H1 (cell line): ENCODE results near the gene PEX26. TPM values are rescaled to one million over a fixed set of nuclear protein-coding genes. Genes with fewer than 3 reads are reported as not detected.
"Not testable (repeated sequence)": the region's sequence is repeated elsewhere in the genome, so short reads cannot be mapped to it uniquely, and the experiment has no call there.

Experiments used
- CTCF ChIA-PET: fragments of 300-600 bp; sonication (Branson Sonifier 250); formaldehyde crosslinking; loops from one replicate; lab custom pipeline; 2021; ENCODE audit not compliant: partially characterized antibody; lab: Charles Lee
- POLR2A ChIA-PET: fragments of 300-600 bp; sonication (Branson Sonifier 250); formaldehyde crosslinking; loops from one replicate; lab custom pipeline; 2021; ENCODE audit warnings: inconsistent platforms; ENCODE audit not compliant: partially characterized antibody; lab: Charles Lee
- DNase-seq, 2 experiments: peaks; one replicate each; pipeline versions ENCODE4 v3.0.0 to v3.0.0-alpha.2; 2010 to 2022; ENCODE audit warnings: low spot score in 2 of 2, low read depth in 1 of 2, mixed read lengths in 1 of 2
- FAIRE-seq: peaks from 2 replicates; lab custom pipeline; 2011; peaks lifted over from hg19 to GRCh38; lab: Jason Lieb, UNC
- H2AFZ ChIP-seq: 2 replicates; pipeline ENCODE4 v1.8.1; 2012; ENCODE audit warnings: low read length, inconsistent platforms
- H2AK5ac ChIP-seq: 2 replicates; pipeline ENCODE4 v1.6.1; 2013; ENCODE audit warnings: low read depth, low read length
- H2BK120ac ChIP-seq: replicated peaks from 2 replicates; pipeline ENCODE3; 2013; ENCODE audit warnings: low read depth, low read length, inconsistent platforms
- H2BK12ac ChIP-seq: 2 replicates; pipeline ENCODE4 v1.6.1; 2013; ENCODE audit warnings: low read depth, low read length
- H2BK15ac ChIP-seq: 2 replicates; pipeline ENCODE4 v1.6.1; 2013; ENCODE audit warnings: low read length
- H2BK20ac ChIP-seq: 2 replicates; pipeline ENCODE4 v1.6.1; 2013; ENCODE audit warnings: low read length
- H2BK5ac ChIP-seq: 2 replicates; pipeline ENCODE4 v1.6.1; 2013; ENCODE audit warnings: low read depth, low read length
- H3K14ac ChIP-seq: 2 replicates; pipeline ENCODE4 v1.6.1; 2013; ENCODE audit warnings: inconsistent platforms; ENCODE audit not compliant: insufficient read length
- H3K18ac ChIP-seq: 2 replicates; pipeline ENCODE4 v1.6.1; 2013; ENCODE audit warnings: low read length; ENCODE audit errors: extremely low read depth
- H3K23ac ChIP-seq: 2 replicates; pipeline ENCODE4 v1.6.1; 2013; ENCODE audit warnings: inconsistent platforms; ENCODE audit not compliant: insufficient read length
- H3K23me2 ChIP-seq: 2 replicates; pipeline ENCODE4 v1.6.1; 2013; ENCODE audit warnings: low read depth, low read length
- H3K27ac ChIP-seq: 2 replicates; pipeline ENCODE4 v1.6.1; 2011; ENCODE audit warnings: low read depth, low read length, inconsistent platforms
- H3K27me3 ChIP-seq, 4 experiments: replicated peaks in 1 of 4; 1 replicate in 1 of 4; 2 replicates in 3 of 4; pipeline versions ENCODE4 v1.6.1 to v1.8.1; 2011 to 2013; ENCODE audit warnings: low read length in 3 of 4, mild to moderate bottlenecking in 3 of 4, inconsistent platforms in 2 of 4, mixed read lengths in 2 of 4, moderate library complexity in 1 of 4; ENCODE audit not compliant: control insufficient read depth in 3 of 4, insufficient read depth in 3 of 4; ENCODE audit errors: extremely low read depth in 1 of 4
- H3K36me3 ChIP-seq, 4 experiments: 2 replicates each; pipeline versions ENCODE4 v1.6.1 to v1.8.1; 2011 to 2013; ENCODE audit warnings: mild to moderate bottlenecking in 4 of 4, low read length in 3 of 4, moderate library complexity in 2 of 4, control low read depth in 1 of 4, inconsistent platforms in 1 of 4; ENCODE audit not compliant: insufficient read depth in 4 of 4, control insufficient read depth in 2 of 4
- H3K4ac ChIP-seq: replicated peaks from 2 replicates; pipeline ENCODE3; 2013; ENCODE audit warnings: low read length, low read depth, mixed read lengths, inconsistent platforms; ENCODE audit not compliant: insufficient read length
- H3K4me1 ChIP-seq, 4 experiments: replicated peaks in 1 of 4; 1 replicate in 1 of 4; 2 replicates in 3 of 4; pipeline versions ENCODE4 v1.6.1 to v1.8.1; 2011 to 2013; ENCODE audit warnings: low read length in 3 of 4, inconsistent platforms in 2 of 4, mixed read lengths in 1 of 4; ENCODE audit not compliant: insufficient read depth in 4 of 4, control insufficient read depth in 3 of 4
- H3K4me2 ChIP-seq, 2 experiments: 2 replicates each; pipeline versions ENCODE4 v1.6.1 to v1.8.1; 2011 to 2013; ENCODE audit warnings: low read depth in 2 of 2, low read length in 2 of 2, control low read depth in 1 of 2, inconsistent platforms in 1 of 2, mild to moderate bottlenecking in 1 of 2; ENCODE audit not compliant: insufficient read depth in 1 of 2
- H3K4me3 ChIP-seq, 4 experiments: fragments of 200-600, 300-600 bp in 1 of 4; sonication (generic), shearing (Covaris generic), sonication (Bioruptor Twin) in 1 of 4; 2 replicates each; pipeline versions ENCODE4 v1.5.1 to v1.8.1; 2011 to 2016; ENCODE audit warnings: low read length in 4 of 4, low read depth in 3 of 4, control low read depth in 2 of 4, inconsistent platforms in 2 of 4, mild to moderate bottlenecking in 2 of 4, mixed read lengths in 1 of 4, moderate library complexity in 1 of 4; ENCODE audit not compliant: insufficient read depth in 2 of 4; ENCODE audit errors: extremely low read depth in 1 of 4
- H3K56ac ChIP-seq: replicated peaks from 2 replicates; pipeline ENCODE3; 2013; ENCODE audit warnings: low read depth, mild to moderate bottlenecking, mixed read lengths, low read length, inconsistent platforms; ENCODE audit not compliant: insufficient read length
- H3K79me1 ChIP-seq: 2 replicates; pipeline ENCODE4 v1.6.1; 2013; ENCODE audit warnings: low read depth, low read length, control low read depth
- H3K79me2 ChIP-seq, 2 experiments: 2 replicates each; pipeline versions ENCODE4 v1.6.1 to v1.8.1; 2012 to 2013; ENCODE audit warnings: low read length in 2 of 2, mild to moderate bottlenecking in 2 of 2, inconsistent platforms in 1 of 2; ENCODE audit not compliant: insufficient read depth in 2 of 2, control insufficient read depth in 1 of 2
- H3K9ac ChIP-seq, 4 experiments: replicated peaks in 1 of 4; 1 replicate in 1 of 4; 2 replicates in 3 of 4; pipeline versions ENCODE4 v1.6.1 to v1.8.1; 2011 to 2013; ENCODE audit warnings: low read depth in 3 of 4, low read length in 3 of 4, control low read depth in 2 of 4, mild to moderate bottlenecking in 2 of 4, moderate library complexity in 2 of 4, inconsistent platforms in 1 of 4; ENCODE audit errors: extremely low read depth in 1 of 4
- H3K9me3 ChIP-seq, 2 experiments: 2 replicates each; pipeline versions ENCODE4 v1.6.1 to v1.8.1; 2012 to 2013; ENCODE audit warnings: mild to moderate bottlenecking in 2 of 2, moderate library complexity in 2 of 2, control low read depth in 1 of 2, inconsistent platforms in 1 of 2, low read depth in 1 of 2, low read length in 1 of 2, mixed read lengths in 1 of 2; ENCODE audit not compliant: insufficient read depth in 2 of 2
- H4K20me1 ChIP-seq, 2 experiments: replicated peaks in 1 of 2; 2 replicates each; pipeline versions ENCODE3 to v1.8.1; 2011 to 2013; ENCODE audit warnings: inconsistent platforms in 2 of 2, low read length in 2 of 2, mild to moderate bottlenecking in 1 of 2; ENCODE audit not compliant: insufficient read depth in 2 of 2, control insufficient read depth in 1 of 2
- H4K5ac ChIP-seq: 2 replicates; pipeline ENCODE4 v1.6.1; 2013; ENCODE audit warnings: low read length, low read depth, mixed read lengths, inconsistent platforms; ENCODE audit not compliant: insufficient read length
- H4K8ac ChIP-seq: 2 replicates; pipeline ENCODE4 v1.8.0; 2013; ENCODE audit warnings: mild to moderate bottlenecking, moderate library complexity, low read length, inconsistent platforms; ENCODE audit not compliant: insufficient read depth; ENCODE audit errors: extremely low read depth
- H4K91ac ChIP-seq: replicated peaks from 2 replicates; pipeline ENCODE3; 2013; ENCODE audit warnings: low read length, mixed read lengths, inconsistent platforms; ENCODE audit not compliant: insufficient read length
- WGBS, 2 experiments: shearing (Covaris generic) in 1 of 2; methylation state at CpG; one replicate each; pipeline versions ENCODE4 v1.1.6 to v1.1.7; 2013 to 2015; ENCODE audit warnings: low lambda C conversion rate in 2 of 2, mixed read lengths in 2 of 2, inconsistent platforms in 1 of 2, low coverage in 1 of 2, missing lambda C conversion rate in 1 of 2; ENCODE audit not compliant: insufficient replicate concordance in 2 of 2, insufficient coverage in 1 of 2, insufficient read length in 1 of 2; ENCODE audit errors: extremely low coverage in 1 of 2, missing lambda C conversion rate in 1 of 2; 5-methylcytosine and 5-hydroxymethylcytosine counted together
- polyA plus RNA-seq, 7 experiments: library from polyadenylated mRNA; depleted of rRNA in 3 of 7; stranded (reverse) in 5 of 7; unstranded in 2 of 7; fragments of >200 nt in 5 of 7; fragments of 200-250 nt in 2 of 7; gene quantifications; 1 replicate in 5 of 7; 2 replicates in 1 of 7; 4 replicates in 1 of 7; pipeline versions ENCODE4 v1.2.1 to v1.2.3, GENCODE V29; 2011 to 2013; ENCODE audit warnings: missing spikeins in 2 of 7, mixed read lengths in 2 of 7
- total RNA-seq: library from RNA; stranded (reverse); fragmentation: NEBNext Ultra II Directional; extraction: Animal tissue kit (Norgen Biotek cat#: 25700); gene quantifications from 2 replicates; pipeline ENCODE4 v1.2.1, GENCODE V29; 2021

PEX26 gene
- total and polyA plus RNA-seq, 2 of the 8 experiments (the other 6 are each of a cell fraction or from before 2014, with no cell fraction given), result 33.1 to 49.0 TPM

GRCh38 chr22:18123476-18124025 is 45.8 kb downstream of the PEX26 start:
- H3K9me3 ChIP-seq, H3K4me2 ChIP-seq, H4K8ac ChIP-seq, H3K56ac ChIP-seq, H2BK15ac ChIP-seq, POLR2A ChIA-PET, H3K79me1 ChIP-seq, H3K18ac ChIP-seq, H2BK120ac ChIP-seq, DNase-seq, H4K20me1 ChIP-seq, H3K36me3 ChIP-seq, H2AK5ac ChIP-seq, H3K9ac ChIP-seq, H3K4ac ChIP-seq, H2BK20ac ChIP-seq, H2BK5ac ChIP-seq, H3K23me2 ChIP-seq, H4K91ac ChIP-seq, H3K4me3 ChIP-seq, H3K27me3 ChIP-seq, H3K23ac ChIP-seq, H4K5ac ChIP-seq, H3K79me2 ChIP-seq, H3K27ac ChIP-seq, H3K14ac ChIP-seq, H3K4me1 ChIP-seq, FAIRE-seq, H2AFZ ChIP-seq, H2BK12ac ChIP-seq: not testable (repeated sequence)
- 92% methylated on average over 16 of the region's 19 CpGs; no CpG with 5 or more reads in 1 of the 2 experiments for WGBS, 2 experiments
- CTCF ChIA-PET, result interaction anchor here (0.6 to 2.1 kb wide), 6 partner anchors 8 to 851 kb away, joined by 3 to 9 read pairs (median 3); no protein-coding TSS in a partner anchor
